Measurements from ENCODE around the gene ARHGEF39. TPM values are rescaled to one million over a fixed set of nuclear protein-coding genes. Genes with fewer than 3 reads are reported as not detected.
A peak's percentile ranks its signal among the peaks of the same experiment; 100 is the strongest.

The ARHGEF39 gene
- total and polyA plus RNA-seq, 8 donors: 1.5 to 17.7 (median 10.0) TPM

GRCh38 chr9:35705372-35705771, 40.4 kb upstream of the ARHGEF39 start:
- Histone ChIP-seq H3K27ac (no peak overlapping the region), H3K36me3 (peaks cover 2 to 100% of the 10 kb centered on the region in 2 donors), H3K4me1 (no peaks in the 10 kb centered on the region), H3K27me3 (no peaks in the 10 kb centered on the region), H3K9me3 (no peaks in the 10 kb centered on the region), H3K4me3 (no peak overlapping the region)
- intact Hi-C loops (cut with DNase I): no loop called here
- DNase-seq (no peak), ATAC-seq (no peak)
- no peak for TF ChIP-seq CTCF (IDR thresholded peaks at IDR 0.05)

- Histone ChIP-seq H3K4me1 (no peaks in the 10 kb centered on the region), H3K27ac (no peak overlapping the region), H3K4me3 (no peak overlapping the region), H3K36me3 (peaks cover 0 to 100% of the 10 kb centered on the region in 2 donors), H3K27me3 (no peaks in the 10 kb centered on the region), H3K9me3 (no peaks in the 10 kb centered on the region)
- ATAC-seq: no peak
- no peak for DNase-seq
- no peak for TF ChIP-seq CTCF (IDR thresholded peaks at IDR 0.05)
- intact Hi-C loops (cut with DNase I): no loop called here
Observed at GRCh38 chr9:35703906-35704672, 39.1 kb upstream of the ARHGEF39 start.

- Histone ChIP-seq H3K27me3 (no peaks in the 10 kb centered on the region), H3K36me3 (peaks cover 0 to 100% of the 10 kb centered on the region in 2 donors), H3K27ac (peak overlapping the region in 1 of 2 donors; percentile 18), H3K9me3 (no peaks in the 10 kb centered on the region), H3K4me1 (peaks cover 0 to under 1% of the 10 kb centered on the region in 2 donors), H3K4me3 (no peak overlapping the region)
- intact Hi-C loops (cut with DNase I): no loop called here
- ATAC-seq (no peak), DNase-seq (no peak)
- no peak for TF ChIP-seq CTCF (IDR thresholded peaks at IDR 0.05)
Observed at GRCh38 chr9:35702696-35703095, 37.7 kb upstream of the ARHGEF39 start.

- DNase-seq: no peak
- no peak for TF ChIP-seq CTCF (IDR thresholded peaks at IDR 0.05)
- ATAC-seq: no peak
- intact Hi-C loops (cut with DNase I): no loop called here
- Histone ChIP-seq H3K4me1 (peaks cover 0 to 7% of the 10 kb centered on the region in 2 donors), H3K27ac (no peak overlapping the region), H3K4me3 (no peak overlapping the region), H3K27me3 (no peaks in the 10 kb centered on the region), H3K9me3 (no peaks in the 10 kb centered on the region), H3K36me3 (peaks cover 0 to 100% of the 10 kb centered on the region in 2 donors)
Observed at GRCh38 chr9:35700942-35701341, 35.9 kb upstream of the ARHGEF39 start.

GRCh38 chr9:35700031-35700430, 35.0 kb upstream of the ARHGEF39 start:
- TF ChIP-seq CTCF (IDR thresholded peaks at IDR 0.05): no peak
- intact Hi-C loops (cut with DNase I): no loop called here
- Histone ChIP-seq H3K27me3 (no peaks in the 10 kb centered on the region), H3K4me1 (peaks cover 2 to 7% of the 10 kb centered on the region in 2 donors), H3K9me3 (no peaks in the 10 kb centered on the region), H3K4me3 (no peak overlapping the region), H3K36me3 (peaks cover 0 to 96% of the 10 kb centered on the region in 2 donors), H3K27ac (peak overlapping the region in 1 of 2 donors; percentile 18)
- no peak for ATAC-seq
- no peak for DNase-seq
